ENCODE results near the gene ZNF710.
"Not testable (repeated sequence)": the region's sequence is repeated elsewhere in the genome, so short reads cannot be mapped to it uniquely, and the experiment has no call there.

ZNF710 gene

GRCh38 chr15:90062462-90062932, 61.4 kb downstream of the ZNF710 start:
- DNase-seq, result peak; percentile 45

GRCh38 chr15:90062973-90063769, 62.0 kb downstream of the ZNF710 start:
- no peak for DNase-seq

GRCh38 chr15:90063770-90064247, 62.7 kb downstream of the ZNF710 start:
- no peak for DNase-seq

- no peak for DNase-seq
Observed at GRCh38 chr15:90064911-90065681, 64.0 kb downstream of the ZNF710 start.

GRCh38 chr15:90065682-90066049, 64.5 kb downstream of the ZNF710 start:
- DNase-seq, result no peak

- no peak for DNase-seq
Observed at GRCh38 chr15:90067181-90067952, 66.2 kb downstream of the ZNF710 start.

- no peak for DNase-seq
Observed at GRCh38 chr15:90067953-90068606, 67.0 kb downstream of the ZNF710 start.

- DNase-seq, result not testable (repeated sequence)
Observed at GRCh38 chr15:90070623-90071022, 69.5 kb downstream of the ZNF710 start.

GRCh38 chr15:90071220-90071807, 70.2 kb downstream of the ZNF710 start:
- peak; percentile 88 for DNase-seq

- DNase-seq, result no peak
Observed at GRCh38 chr15:90072978-90073640, 72.0 kb downstream of the ZNF710 start.

- no peak for DNase-seq
Observed at GRCh38 chr15:90074023-90074422, 72.9 kb downstream of the ZNF710 start.

- no peak for DNase-seq
Observed at GRCh38 chr15:90074916-90075315, 73.8 kb downstream of the ZNF710 start.

GRCh38 chr15:90075420-90076289, 74.5 kb downstream of the ZNF710 start:
- peak; percentile 21 for DNase-seq

- no peak for DNase-seq
Observed at GRCh38 chr15:90076716-90077115, 75.6 kb downstream of the ZNF710 start.

- DNase-seq, result no peak
Observed at GRCh38 chr15:90078965-90079364, 77.8 kb downstream of the ZNF710 start.

- DNase-seq, result no peak
Observed at GRCh38 chr15:90079619-90080457, 78.7 kb downstream of the ZNF710 start.

GRCh38 chr15:90080458-90080755, 79.3 kb downstream of the ZNF710 start:
- DNase-seq, result no peak

- DNase-seq, result no peak
Observed at GRCh38 chr15:90080818-90081393, 79.8 kb downstream of the ZNF710 start.

- DNase-seq, result no peak
Observed at GRCh38 chr15:90082140-90082715, 81.1 kb downstream of the ZNF710 start.
